Measurements from ENCODE around the gene BTN2A1. TPM values are rescaled to one million over a fixed set of nuclear protein-coding genes. Genes with fewer than 3 reads are reported as not detected.

Gene BTN2A1
- total and polyA plus RNA-seq, 2 of the 13 experiments (the other 11 are each of a cell fraction or from before 2014, with no cell fraction given) = 16.4 to 30.4 TPM

DNA sequence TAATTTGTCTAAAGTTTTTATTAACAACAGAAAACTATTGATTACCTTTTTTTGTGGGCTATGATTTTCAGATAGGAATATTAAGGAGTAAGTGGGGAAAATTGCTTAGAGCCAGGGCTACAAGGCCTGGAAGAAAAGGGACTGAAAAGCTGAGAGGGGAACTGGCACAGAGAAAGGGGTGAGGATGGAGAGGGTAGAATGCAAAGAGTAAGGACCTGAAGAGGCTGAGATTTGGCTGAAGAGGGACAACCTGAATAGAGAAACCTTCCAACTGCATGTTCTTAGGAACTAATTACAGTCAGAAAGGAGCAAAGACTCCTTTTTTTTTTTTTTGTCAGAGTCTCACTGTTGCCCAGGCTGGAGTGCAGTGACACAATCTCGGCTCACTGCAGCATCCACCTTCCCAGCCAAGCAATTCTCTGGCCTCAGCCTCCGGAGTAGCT, 16.7 kb downstream of the BTN2A1 start (continued):
- TF ChIP-seq MXD4 (CRISPR knock-in tag; IDR thresholded peaks at IDR 0.05) = 0 out of 2 replicates have a peak, but pooled peaks have one; percentile 4
- no peak for TF ChIP-seq EEA1 (CRISPR knock-in tag; IDR thresholded peaks at IDR 0.05; ENCODE audit: borderline replicate concordance)
- TF ChIP-seq ZFP82 (CRISPR knock-in tag; IDR thresholded peaks at IDR 0.05; ENCODE audit: borderline replicate concordance) = 0 out of 2 replicates have a peak, but pooled peaks have one; percentile 84
- TF ChIP-seq, protein P1, sequence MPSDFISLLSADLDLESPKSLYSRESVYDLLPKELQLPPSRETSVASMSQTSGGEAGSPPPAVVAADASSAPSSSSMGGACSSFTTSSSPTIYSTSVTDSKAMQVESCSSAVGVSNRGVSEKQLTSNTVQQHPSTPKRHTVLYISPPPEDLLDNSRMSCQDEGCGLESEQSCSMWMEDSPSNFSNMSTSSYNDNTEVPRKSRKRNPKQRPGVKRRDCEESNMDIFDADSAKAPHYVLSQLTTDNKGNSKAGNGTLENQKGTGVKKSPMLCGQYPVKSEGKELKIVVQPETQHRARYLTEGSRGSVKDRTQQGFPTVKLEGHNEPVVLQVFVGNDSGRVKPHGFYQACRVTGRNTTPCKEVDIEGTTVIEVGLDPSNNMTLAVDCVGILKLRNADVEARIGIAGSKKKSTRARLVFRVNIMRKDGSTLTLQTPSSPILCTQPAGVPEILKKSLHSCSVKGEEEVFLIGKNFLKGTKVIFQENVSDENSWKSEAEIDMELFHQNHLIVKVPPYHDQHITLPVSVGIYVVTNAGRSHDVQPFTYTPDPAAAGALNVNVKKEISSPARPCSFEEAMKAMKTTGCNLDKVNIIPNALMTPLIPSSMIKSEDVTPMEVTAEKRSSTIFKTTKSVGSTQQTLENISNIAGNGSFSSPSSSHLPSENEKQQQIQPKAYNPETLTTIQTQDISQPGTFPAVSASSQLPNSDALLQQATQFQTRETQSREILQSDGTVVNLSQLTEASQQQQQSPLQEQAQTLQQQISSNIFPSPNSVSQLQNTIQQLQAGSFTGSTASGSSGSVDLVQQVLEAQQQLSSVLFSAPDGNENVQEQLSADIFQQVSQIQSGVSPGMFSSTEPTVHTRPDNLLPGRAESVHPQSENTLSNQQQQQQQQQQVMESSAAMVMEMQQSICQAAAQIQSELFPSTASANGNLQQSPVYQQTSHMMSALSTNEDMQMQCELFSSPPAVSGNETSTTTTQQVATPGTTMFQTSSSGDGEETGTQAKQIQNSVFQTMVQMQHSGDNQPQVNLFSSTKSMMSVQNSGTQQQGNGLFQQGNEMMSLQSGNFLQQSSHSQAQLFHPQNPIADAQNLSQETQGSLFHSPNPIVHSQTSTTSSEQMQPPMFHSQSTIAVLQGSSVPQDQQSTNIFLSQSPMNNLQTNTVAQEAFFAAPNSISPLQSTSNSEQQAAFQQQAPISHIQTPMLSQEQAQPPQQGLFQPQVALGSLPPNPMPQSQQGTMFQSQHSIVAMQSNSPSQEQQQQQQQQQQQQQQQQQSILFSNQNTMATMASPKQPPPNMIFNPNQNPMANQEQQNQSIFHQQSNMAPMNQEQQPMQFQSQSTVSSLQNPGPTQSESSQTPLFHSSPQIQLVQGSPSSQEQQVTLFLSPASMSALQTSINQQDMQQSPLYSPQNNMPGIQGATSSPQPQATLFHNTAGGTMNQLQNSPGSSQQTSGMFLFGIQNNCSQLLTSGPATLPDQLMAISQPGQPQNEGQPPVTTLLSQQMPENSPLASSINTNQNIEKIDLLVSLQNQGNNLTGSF (CRISPR knock-in tag; IDR thresholded peaks at IDR 0.05) = no peak
- TF ChIP-seq BHLHE40 (IDR thresholded peaks at IDR 0.05; ENCODE audit: low read length) = no peak
- no peak for TF ChIP-seq THYN1 (CRISPR knock-in tag; IDR thresholded peaks at IDR 0.05; ENCODE audit: borderline replicate concordance, low read depth)
- no peak for TF ChIP-seq SRSF4 (IDR thresholded peaks at IDR 0.05; ENCODE audit: low read depth, low read length, poor library complexity, severe bottlenecking)
- TF ChIP-seq, protein P2, sequence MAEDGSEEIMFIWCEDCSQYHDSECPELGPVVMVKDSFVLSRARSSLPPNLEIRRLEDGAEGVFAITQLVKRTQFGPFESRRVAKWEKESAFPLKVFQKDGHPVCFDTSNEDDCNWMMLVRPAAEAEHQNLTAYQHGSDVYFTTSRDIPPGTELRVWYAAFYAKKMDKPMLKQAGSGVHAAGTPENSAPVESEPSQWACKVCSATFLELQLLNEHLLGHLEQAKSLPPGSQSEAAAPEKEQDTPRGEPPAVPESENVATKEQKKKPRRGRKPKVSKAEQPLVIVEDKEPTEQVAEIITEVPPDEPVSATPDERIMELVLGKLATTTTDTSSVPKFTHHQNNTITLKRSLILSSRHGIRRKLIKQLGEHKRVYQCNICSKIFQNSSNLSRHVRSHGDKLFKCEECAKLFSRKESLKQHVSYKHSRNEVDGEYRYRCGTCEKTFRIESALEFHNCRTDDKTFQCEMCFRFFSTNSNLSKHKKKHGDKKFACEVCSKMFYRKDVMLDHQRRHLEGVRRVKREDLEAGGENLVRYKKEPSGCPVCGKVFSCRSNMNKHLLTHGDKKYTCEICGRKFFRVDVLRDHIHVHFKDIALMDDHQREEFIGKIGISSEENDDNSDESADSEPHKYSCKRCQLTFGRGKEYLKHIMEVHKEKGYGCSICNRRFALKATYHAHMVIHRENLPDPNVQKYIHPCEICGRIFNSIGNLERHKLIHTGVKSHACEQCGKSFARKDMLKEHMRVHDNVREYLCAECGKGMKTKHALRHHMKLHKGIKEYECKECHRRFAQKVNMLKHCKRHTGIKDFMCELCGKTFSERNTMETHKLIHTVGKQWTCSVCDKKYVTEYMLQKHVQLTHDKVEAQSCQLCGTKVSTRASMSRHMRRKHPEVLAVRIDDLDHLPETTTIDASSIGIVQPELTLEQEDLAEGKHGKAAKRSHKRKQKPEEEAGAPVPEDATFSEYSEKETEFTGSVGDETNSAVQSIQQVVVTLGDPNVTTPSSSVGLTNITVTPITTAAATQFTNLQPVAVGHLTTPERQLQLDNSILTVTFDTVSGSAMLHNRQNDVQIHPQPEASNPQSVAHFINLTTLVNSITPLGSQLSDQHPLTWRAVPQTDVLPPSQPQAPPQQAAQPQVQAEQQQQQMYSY (CRISPR knock-in tag; IDR thresholded peaks at IDR 0.05) = no peak
- TF ChIP-seq REXO4 (CRISPR knock-in tag; IDR thresholded peaks at IDR 0.05; ENCODE audit: borderline replicate concordance) = no peak
- no peak for TF ChIP-seq ZNF781 (CRISPR knock-in tag; IDR thresholded peaks at IDR 0.05; ENCODE audit: borderline replicate concordance, not compliant biosample characterization)
- no peak for TF ChIP-seq RELA (CRISPR knock-in tag; IDR thresholded peaks at IDR 0.05)
- TF ChIP-seq ZNF776 (CRISPR knock-in tag; IDR thresholded peaks at IDR 0.05) = no peak
- TF ChIP-seq, protein P3, sequence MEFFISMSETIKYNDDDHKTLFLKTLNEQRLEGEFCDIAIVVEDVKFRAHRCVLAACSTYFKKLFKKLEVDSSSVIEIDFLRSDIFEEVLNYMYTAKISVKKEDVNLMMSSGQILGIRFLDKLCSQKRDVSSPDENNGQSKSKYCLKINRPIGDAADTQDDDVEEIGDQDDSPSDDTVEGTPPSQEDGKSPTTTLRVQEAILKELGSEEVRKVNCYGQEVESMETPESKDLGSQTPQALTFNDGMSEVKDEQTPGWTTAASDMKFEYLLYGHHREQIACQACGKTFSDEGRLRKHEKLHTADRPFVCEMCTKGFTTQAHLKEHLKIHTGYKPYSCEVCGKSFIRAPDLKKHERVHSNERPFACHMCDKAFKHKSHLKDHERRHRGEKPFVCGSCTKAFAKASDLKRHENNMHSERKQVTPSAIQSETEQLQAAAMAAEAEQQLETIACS (CRISPR knock-in tag; IDR thresholded peaks at IDR 0.05) = no peak
- TF ChIP-seq ZNF562 (CRISPR knock-in tag; IDR thresholded peaks at IDR 0.05; ENCODE audit: borderline replicate concordance) = no peak
- TF ChIP-seq FOSL2 (CRISPR knock-in tag; IDR thresholded peaks at IDR 0.05) = no peak
- TF ChIP-seq KDM2A (CRISPR knock-in tag; IDR thresholded peaks at IDR 0.05; ENCODE audit: borderline replicate concordance, low read depth) = no peak
- TF ChIP-seq MTF1 (CRISPR knock-in tag; IDR thresholded peaks at IDR 0.05) = no peak
- TF ChIP-seq, protein P4, sequence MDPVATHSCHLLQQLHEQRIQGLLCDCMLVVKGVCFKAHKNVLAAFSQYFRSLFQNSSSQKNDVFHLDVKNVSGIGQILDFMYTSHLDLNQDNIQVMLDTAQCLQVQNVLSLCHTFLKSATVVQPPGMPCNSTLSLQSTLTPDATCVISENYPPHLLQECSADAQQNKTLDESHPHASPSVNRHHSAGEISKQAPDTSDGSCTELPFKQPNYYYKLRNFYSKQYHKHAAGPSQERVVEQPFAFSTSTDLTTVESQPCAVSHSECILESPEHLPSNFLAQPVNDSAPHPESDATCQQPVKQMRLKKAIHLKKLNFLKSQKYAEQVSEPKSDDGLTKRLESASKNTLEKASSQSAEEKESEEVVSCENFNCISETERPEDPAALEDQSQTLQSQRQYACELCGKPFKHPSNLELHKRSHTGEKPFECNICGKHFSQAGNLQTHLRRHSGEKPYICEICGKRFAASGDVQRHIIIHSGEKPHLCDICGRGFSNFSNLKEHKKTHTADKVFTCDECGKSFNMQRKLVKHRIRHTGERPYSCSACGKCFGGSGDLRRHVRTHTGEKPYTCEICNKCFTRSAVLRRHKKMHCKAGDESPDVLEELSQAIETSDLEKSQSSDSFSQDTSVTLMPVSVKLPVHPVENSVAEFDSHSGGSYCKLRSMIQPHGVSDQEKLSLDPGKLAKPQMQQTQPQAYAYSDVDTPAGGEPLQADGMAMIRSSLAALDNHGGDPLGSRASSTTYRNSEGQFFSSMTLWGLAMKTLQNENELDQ (CRISPR knock-in tag; IDR thresholded peaks at IDR 0.05; ENCODE audit: borderline replicate concordance) = no peak
